ENCODE results near the gene VAC14.

GRCh38 chr16:70746040-70746707 lies 54.8 kb downstream of the VAC14 start:
- TF ChIP-seq CTCF (IDR thresholded peaks at IDR 0.05 in 2 of 3, conservative IDR thresholded peaks at IDR 0.05 in 1 of 3; ENCODE audit: borderline replicate concordance in 1 of 3, insufficient read depth in 1 of 3, low read depth in 2 of 3, low read length in 2 of 3): no peak
- TF ChIP-seq POLR2A (IDR thresholded peaks at IDR 0.05; ENCODE audit: borderline replicate concordance, extremely low read depth, insufficient read depth, insufficient read length): no peak
- TF ChIP-seq ELF1 (IDR thresholded peaks at IDR 0.05; ENCODE audit: borderline replicate concordance, low read depth): no peak
- no peak for TF ChIP-seq ZNF274 (IDR thresholded peaks at IDR 0.05; ENCODE audit: low read depth, low read length)
- no peak for TF ChIP-seq CBX3 (IDR thresholded peaks at IDR 0.05; ENCODE audit: low read depth)
- TF ChIP-seq YY1 (IDR thresholded peaks at IDR 0.05; ENCODE audit: extremely low read depth, insufficient replicate concordance, low read depth, low read length): no peak
- TF ChIP-seq EZH2 (IDR thresholded peaks at IDR 0.05): no peak
- no peak for TF ChIP-seq REST (IDR thresholded peaks at IDR 0.05; ENCODE audit: low read depth)
- peak; percentile 93 for TF ChIP-seq MAX (IDR thresholded peaks at IDR 0.05)
